HG03095 (cell line): ENCODE measurements around the gene GGT1.
"Not testable (repeated sequence)": the region's sequence is repeated elsewhere in the genome, so short reads cannot be mapped to it uniquely, and the experiment has no call there.

Experiments used
- ATAC-seq: cut with Tn5 transposase; IDR thresholded peaks from one replicate; pipeline ENCODE4 v1.9.1; 2021; ENCODE audit warnings: moderate library complexity; ENCODE audit not compliant: unreplicated experiment

Gene GGT1

DNA sequence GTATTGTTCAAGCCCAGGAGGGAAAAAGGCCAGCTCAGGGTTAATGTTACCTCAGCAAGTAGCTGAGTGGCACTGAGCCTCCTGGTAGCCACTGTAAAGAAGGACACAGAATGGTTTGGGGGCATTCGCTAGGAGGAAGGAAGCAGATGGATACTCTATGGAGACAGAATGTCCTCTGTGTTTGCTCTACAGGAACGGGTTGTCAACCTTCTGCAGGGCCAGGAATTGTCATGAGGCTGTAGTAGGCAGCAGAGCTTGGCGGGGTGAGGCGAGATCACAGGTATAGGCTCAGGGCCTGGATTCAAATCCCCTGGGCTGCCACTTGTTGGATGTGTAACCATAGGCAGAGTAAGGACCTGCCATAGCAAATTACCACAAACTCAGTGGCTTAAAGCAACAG is 7.1 kb upstream of the GGT1 start:
- ATAC-seq = no peak

DNA sequence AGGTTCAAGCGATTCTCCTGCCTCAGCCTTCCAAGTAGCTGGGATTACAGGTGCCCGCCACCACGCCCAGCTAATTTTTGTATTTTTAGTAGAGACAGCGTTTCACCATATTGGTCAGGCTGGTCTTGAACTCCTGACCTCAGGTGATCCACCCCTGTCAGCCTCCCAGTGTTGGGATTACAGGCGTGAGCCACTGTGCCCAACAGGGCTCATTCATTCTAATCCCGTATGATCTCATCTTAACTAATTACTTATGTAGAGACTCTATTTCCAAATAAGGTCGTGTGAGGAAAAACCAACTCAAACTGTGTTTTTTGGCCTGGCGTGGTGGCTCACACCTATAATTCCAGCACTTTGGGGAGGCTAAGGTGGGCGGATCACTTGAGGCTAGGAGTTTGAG is 5.9 kb upstream of the GGT1 start:
- not testable (repeated sequence) for ATAC-seq

DNA sequence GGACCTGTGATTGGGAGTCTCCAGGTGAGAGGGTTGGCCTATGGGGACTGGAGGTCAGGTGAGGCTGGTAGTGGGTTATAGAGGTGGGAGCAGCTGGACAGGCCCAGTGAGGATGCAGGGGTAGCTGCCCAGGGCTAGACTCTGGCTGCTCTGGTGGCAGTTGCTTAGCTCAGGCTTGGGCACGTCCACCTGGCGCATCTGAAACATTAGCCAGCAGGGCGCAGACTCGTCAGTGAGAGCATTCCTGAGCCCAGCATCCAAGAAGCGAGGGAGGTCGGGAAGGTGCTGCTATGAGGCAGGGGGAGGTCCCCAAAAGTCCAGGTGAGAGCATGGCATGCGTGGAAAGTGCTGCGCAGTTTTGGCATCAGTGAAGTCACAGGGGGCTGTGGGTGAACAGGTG is 3.5 kb upstream of the GGT1 start:
- no peak for ATAC-seq

DNA sequence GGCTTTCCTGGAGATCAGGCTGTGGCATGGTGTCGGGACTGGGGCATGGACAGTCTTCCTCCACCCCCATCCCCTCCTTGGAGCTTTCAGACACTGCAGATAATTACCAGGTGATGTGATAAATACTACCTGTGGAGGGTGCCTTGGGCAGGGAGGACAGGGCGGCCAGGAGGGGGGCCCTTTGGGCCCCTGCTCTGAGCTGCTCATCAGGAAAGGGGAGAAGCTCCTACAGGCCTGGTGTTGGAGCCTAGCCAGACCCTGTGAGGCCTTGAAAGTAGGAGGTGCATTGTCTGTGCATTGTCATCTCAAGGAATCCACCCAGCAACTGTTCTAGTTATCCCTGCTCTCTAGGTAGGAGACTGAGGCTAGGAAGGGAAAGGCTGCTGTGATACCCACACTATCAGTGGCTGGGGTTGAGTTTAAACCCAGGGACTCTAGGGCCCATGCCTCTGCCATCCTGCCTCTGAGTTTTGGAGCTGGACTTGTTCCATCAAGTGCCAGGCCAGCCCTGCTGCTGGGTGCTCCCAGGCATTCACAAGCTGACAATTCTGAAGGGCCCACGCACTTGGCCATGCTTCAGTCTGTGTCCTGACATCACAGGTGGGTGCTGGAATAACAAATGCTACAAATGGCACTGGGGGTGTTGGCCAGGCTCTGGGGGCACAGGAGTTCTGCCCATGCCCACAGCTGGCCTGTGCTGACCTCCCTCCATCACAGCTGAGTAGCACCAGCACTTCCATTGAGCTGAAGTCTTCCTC is 2.9 kb upstream of the GGT1 start:
- not testable (repeated sequence) for ATAC-seq

DNA sequence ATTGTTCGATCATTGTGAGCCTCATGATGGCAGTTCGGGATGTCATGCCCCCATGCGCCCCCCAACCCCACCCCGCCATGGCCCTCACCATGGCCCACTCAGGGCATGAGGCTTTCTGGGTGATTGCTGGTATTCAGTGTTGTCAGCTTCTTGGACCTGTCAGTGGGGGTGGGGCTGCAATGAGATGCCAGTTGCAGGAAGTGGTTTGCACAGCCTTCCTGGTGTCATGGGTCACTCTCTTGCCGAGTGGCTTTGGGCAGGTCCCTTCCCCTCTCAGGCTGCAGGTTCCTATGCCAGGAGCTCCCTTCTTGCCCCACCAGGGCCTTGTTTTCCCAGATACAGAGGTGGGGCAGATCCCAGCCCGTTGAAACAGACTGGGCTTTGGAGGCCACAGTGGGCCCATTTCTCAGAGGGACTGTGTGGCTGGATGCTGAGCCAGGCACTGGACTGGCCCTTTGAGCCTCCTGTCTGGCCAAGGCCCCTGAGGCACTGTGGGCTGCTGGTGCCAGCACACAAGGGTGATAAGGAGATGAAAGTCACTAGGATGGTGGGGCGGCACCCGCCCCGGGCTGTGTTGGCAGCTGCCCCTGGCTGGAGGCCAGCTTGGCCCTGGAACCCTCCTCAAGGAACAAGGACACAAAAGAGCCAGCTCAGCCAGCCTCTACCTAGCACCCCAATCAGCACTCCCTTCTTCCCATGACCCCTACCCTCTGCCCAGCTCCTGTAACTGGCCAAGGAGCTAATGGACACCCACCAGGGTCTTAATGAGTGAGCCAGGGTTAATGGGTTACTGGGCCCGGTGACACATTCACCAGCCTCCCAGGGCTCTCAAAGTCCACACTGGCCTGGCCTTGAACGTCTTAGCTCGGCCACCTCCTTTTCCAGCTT is 1.5 kb upstream of the GGT1 start:
- ATAC-seq = no peak

DNA sequence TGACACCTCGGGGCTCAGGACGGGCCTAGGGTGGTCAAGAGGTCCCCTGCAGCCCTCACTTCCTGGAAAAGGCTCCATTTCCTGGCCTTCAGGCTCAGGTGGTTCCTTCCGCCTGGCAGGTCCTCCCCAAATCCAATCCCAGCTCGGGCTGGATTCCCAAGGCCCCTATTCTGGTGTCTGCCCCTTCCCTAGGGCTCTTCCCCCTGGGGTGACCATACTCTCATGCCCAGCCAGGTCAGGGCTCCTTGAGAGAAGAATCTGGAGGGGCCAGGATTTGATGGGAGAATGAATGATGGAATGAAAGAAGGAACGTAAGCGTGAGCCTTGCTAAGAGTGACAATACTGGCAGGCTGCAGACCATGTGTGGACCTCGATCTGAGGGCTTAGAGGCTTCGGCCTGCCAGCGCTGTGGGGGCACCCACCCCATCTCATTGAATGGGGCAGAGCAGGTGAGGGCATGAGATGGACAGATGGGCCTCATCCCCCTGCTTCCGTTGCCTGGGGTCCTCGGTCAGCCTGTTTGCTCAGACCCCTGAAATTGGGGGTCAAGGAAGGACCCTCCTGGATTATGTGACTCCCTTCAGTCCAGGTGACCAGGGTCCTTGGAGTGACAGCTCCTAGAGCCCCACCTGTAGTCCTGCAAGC is 766 bp upstream of the GGT1 start:
- ATAC-seq = not testable (repeated sequence)

DNA sequence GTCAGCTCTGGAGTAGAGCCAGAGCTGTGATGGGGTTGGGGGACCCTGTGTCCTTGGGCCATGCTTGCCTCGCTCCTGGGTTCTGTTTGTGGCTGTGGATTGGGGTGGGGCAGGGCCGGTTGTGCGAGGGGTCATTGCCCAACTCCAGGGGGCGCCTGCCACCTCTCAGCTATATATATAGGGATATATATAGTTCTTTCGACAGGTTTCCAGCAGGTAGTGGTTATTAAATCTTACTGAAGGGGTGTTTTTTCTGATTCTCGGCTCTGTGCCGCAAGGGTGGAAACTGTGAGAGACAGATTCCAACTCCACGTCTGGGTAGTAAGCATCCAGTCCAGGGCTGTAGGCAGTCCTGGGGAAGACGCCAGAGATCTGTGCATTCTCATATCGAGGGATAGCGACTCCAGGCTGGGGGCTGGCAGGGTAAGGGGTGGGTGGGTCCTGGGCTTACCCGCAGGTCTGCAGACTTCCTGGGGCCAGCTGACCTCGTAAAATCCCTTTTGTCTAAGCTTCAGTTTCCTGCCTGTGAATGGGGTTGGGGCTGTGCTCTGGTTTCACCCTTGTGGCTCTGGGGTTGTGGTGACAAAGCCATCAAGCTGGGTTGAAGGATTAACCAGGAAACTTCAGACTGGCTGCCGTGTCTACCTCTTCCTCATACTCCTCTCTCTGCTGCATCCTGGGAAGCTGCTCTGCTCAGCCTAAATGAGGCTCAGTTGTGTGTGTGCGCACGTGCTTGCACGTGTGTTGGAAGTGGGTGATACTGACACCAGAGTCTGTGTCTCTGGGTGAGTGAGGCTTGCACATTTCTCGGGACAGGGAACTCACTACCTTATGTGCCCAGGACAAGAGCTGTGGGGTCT is 1.0 kb downstream of the GGT1 start:
- ATAC-seq = not testable (repeated sequence)

DNA sequence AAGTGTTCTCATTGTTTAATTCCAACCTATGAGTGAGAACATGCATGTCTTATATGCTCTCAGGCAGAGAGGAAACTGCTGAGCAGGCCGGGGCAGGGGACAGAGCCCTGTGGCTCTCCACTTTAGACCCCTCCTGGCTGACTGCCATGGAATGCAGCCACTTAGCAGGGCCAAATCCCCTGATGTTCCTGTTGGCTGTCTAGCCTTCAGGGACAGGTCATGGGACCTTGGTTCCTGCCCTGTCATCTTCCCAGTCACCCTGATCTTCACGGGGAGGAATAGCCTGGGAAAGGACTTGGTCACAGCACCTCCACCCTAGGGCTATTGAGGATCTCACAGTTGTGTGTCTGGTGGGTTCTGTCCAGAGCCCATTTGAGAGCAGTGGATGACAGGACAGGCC is 3.3 kb downstream of the GGT1 start:
- ATAC-seq = not testable (repeated sequence)

DNA sequence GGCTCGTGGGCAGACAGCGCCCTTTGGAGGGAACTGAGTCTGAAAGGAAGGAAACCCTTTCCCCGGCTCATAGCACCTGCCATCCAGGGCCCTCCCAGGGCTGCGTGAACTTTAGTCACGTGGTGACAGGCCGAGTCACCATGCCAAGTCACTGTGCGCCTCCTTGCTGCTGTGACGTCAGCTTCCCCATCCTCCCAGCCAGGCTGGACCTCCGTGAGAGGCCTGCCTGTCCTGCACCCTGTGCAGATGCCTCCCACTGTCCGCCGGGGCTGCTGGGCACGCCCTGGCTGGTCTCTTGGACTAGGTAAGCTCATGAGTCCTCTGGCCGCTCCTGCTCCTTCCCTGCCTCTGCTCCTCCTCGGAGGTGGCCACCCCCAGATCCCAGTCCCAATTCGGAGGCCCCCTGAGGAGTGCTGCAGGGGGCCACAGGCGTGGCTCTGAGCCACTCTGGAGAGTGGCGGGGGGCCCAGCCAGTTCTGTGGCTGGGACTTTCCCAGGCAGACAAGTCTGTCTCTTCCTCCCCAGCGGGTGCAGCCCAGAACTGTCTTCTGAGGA is 4.5 kb downstream of the GGT1 start:
- peak; percentile 68 for ATAC-seq

DNA sequence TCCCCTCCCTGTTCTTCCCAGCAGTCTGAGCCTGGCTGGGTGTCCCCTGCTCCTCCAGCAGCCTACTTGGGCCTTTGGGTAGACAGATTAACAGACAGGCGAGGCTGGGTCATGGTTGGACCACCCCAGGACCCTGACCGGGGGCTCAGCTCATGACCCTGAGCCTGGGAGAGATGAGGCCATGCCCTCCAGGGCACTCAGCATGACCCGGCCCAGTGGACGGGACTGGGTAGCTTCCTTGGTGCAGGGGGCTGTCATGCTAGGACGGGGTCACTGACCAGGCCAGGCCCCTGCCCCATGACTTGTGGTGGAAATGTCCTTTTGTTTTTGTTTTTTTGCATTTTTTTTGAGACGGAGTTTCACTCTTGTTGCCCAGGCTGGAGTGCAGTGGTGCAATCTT is 5.3 kb downstream of the GGT1 start:
- not testable (repeated sequence) for ATAC-seq

DNA sequence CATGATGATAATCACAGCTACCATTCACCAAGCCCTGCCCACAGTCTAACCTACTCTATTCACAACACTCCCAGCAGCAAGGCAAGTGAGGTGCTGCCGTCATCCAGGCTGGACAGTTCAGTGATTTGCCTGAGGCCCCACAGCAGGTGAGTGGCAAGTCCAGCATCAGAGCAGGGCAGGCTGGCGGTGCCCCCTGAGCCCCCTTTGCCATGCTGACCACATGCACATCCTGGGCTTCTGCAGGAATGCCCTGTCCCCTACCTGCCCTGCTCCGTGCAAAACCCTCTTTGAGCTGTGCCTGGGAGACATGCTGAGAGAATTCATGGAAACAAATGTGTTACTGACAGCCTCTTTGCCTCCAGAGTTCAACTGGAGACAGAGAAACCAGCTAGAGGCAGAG is 6.9 kb downstream of the GGT1 start:
- ATAC-seq = not testable (repeated sequence)

DNA sequence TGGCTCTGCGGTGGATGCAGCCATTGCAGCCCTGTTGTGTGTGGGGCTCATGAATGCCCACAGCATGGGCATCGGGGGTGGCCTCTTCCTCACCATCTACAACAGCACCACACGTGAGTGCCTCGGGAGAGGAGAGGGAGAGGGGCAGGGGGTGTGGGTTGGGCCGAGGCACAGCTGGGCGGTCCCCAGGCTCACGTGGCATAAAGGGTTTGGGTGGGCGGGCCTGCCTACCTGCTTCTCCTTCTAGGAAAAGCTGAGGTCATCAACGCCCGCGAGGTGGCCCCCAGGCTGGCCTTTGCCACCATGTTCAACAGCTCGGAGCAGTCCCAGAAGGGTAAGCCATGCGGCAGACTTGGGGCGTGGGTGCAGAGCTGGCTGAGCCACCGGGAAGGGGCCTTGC is 11.8 kb downstream of the GGT1 start:
- not testable (repeated sequence) for ATAC-seq

DNA sequence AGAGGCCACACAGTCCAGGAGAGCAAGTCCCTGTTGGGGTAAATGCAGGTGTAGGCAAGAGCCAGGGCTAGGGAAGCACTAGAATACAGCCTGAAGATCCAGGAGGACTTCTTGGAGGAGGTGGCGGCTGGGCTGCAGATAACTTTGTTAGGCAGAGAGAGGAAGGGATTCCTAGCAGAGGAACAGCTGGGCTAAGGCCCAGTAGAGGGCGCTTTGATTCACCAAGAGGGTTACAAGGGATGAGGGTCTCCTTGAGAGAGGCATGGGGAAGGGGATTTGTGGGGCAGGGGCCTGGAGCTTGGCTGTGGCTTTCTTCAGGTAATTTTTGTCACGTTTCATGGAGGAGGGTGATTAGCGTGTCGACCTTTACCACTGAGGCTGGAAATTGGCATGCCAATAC is 18.3 kb downstream of the GGT1 start:
- ATAC-seq = not testable (repeated sequence)

DNA sequence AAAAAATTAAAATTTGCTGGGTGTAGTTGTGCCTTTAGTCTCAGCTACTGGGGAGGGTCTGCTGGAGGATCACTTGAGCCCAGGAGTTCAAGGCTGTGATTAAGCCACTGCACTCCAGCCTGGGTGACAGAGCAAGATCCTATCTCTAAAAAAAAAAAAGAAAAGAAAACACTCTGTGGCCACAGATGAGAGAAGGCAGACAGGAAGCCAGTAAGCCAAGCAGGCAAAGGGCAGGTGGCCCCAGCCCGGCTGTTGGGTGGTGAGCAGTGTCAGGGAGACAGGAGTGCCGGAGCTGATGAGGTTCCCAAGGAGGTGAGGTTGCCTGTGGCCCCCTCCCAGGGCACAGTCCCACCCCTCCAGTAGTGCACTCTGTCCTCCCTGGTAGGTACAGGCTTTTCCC is 19.6 kb downstream of the GGT1 start:
- ATAC-seq = not testable (repeated sequence)

DNA sequence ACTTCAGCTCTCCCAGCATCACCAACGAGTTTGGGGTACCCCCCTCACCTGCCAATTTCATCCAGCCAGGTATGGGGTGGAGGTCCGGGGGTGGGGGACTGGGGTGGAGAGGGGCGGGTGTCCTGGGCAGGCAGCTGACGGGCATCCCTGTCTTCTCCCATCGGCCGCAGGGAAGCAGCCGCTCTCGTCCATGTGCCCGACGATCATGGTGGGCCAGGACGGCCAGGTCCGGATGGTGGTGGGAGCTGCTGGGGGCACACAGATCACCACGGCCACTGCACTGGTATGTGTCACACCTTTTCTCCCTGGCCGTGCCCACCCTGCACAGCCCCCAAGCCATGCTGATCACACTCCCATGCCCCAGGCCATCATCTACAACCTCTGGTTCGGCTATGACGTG is 24.9 kb downstream of the GGT1 start:
- ATAC-seq = not testable (repeated sequence)

DNA sequence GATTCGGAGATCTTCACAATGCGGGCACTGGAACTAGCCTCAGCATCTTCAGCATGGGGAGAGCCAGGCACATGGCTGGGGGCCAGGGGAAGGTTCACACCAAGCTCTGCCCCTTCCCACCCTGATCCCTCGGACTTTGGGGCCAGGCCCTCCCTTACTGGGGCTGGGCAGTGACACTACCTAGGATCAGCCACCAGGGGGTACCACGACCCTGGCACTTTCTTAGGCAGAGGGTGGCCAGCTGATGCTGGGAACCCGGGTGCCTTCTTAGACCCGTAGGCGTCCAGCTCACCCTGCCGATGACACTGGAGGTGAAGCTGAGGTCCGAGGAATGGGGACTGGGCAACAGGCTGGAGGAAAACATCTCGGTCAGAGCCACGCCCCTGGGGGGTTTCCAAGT is 26.1 kb downstream of the GGT1 start:
- not testable (repeated sequence) for ATAC-seq

DNA sequence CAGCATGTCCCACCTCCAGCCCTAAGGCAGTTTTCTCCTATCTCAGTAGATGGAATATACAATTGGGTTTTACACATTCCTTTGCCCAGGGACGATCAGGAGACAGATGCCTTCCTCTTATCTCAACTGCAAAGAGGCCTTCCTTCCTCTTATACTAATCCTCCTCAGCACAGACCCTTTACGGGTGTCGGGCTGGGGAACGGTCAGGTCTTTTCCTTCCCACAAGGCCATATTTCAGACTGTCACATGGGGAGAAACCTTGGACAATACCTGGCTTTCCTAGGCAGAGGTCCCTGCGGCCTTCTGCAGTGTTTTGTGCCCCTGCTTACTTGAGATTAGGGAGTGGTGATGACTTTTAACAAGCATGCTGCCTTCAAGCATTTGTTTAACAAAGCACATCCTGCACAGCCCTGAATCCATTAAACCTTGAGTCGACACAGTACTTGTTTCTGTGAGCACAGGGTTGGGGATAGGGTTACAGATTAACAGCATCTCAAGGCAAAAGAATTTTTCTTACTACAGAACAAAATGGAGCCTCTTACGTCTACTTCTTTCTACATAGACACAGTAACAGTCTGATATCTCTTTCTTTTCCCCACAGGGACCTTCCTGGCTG is 27.9 kb downstream of the GGT1 start:
- not testable (repeated sequence) for ATAC-seq

DNA sequence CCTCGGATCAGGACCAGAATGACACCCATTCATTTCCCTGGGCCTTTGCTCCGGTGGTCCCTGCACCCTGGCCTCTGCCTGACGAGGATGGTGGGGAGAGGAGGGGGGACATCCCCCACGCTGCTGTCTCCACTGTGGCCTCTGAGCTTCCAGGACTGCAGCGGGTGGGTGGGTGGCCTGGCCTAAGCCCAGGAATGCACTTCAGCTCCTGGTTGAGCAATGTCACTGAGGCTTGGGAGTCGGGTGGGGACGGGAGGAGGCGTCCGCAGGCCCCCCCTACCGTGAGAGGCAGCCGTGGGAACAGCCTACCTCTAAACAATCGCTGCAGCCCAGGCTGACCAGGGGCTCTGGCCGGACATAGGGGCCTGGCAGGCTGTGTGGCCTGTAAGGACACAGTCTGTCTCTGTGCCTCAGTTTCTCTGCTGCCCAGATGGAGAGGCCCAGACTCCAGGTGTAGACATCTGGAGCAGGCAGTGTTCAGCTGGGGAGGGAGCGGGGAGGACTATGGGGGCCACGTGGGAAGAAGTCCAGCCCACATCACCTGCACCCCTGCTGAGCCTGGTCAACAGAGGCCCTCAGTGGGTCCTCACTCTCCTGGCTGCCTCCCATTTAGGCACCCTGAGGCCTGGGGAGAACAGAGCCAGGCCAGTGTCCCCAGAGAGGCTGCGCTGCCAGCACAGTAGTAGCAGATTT is 28.6 kb downstream of the GGT1 start:
- not testable (repeated sequence) for ATAC-seq

DNA sequence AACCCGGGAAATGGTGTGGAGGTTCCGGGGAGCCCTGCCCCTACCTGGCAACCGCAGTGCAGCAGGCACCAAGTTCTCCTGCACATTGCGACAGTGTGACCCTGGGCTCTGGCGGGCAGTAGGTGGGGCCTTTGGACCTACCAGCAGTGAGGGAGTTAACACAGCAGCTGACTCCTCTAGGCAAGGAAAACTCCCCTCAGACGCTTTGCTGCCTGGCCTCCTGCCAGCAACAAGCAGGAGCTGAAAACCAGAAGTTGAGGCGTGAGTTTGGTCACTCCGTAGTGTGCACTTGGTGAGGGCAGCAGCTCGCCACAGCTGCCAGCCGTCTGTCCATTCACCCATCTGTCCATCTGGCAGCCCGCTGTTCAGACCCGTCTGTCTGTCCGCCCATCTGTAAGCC is 29.6 kb downstream of the GGT1 start:
- not testable (repeated sequence) for ATAC-seq
